ENCODE data around the gene DPYSL3.
"Not testable (repeated sequence)": the region's sequence is repeated elsewhere in the genome, so short reads cannot be mapped to it uniquely, and the experiment has no call there.

The DPYSL3 gene

DNA sequence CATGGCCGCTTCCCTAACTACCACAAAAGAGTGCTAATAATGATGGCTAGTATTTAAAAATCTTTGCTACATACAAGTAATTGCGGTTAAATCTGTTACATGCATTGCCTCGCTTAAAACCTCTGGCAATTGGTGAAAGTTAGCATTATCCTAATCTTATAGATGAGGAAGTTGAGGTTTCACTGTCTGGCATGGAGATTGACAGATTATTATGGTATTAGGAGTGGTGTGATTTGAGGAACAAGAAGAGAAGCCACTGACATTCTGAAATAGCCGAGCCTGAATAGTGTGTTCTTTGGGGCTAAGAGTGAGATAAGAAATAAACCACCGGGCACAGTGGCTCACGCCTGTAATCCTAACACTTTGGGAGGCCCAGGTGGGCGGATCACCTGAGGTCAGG is 45.3 kb upstream of the DPYSL3 start:
- H3K4me2 ChIP-seq (ENCODE audit: low read depth, low read length): no peak overlapping the region
- no peaks in the 10 kb centered on the region for H4K20me1 ChIP-seq (ENCODE audit: insufficient read depth, low read length)
- no peaks in the 10 kb centered on the region for H3F3A ChIP-seq (ENCODE audit: insufficient read depth, low read length)
- H3K9me3 ChIP-seq (replicated peaks; ENCODE audit: insufficient read depth, low read length): no peaks in the 10 kb centered on the region
- TF ChIP-seq EZH2 (optimal IDR thresholded peaks at IDR 0.05; ENCODE audit: low read depth, low read length) (no peak), EZH2phosphoT487 (IDR thresholded peaks at IDR 0.05; ENCODE audit: low read length) (no peak)
- H3K79me2 ChIP-seq (ENCODE audit: low read length): no peaks in the 10 kb centered on the region
- no peak overlapping the region for H3K27ac ChIP-seq (ENCODE audit: low read length)
- DNase-seq: no peak
- H3K36me3 ChIP-seq (replicated peaks; ENCODE audit: insufficient read depth, low read length): no peaks in the 10 kb centered on the region
- no peak overlapping the region for H3K4me3 ChIP-seq (ENCODE audit: low read length)
- no peaks in the 10 kb centered on the region for H3K4me1 ChIP-seq (ENCODE audit: low read length)
- H3K9ac ChIP-seq (ENCODE audit: low read length): no peak overlapping the region
- H3K9me2 ChIP-seq (replicated peaks; ENCODE audit: insufficient read depth, low read length): no peaks in the 10 kb centered on the region
- H3K27me3 ChIP-seq (replicated peaks; ENCODE audit: insufficient read depth, low read length): no peaks in the 10 kb centered on the region
- no peak overlapping the region for H2AFZ ChIP-seq (ENCODE audit: low read length)

- H4K20me1 ChIP-seq (ENCODE audit: insufficient read depth, low read length): no peaks in the 10 kb centered on the region
- H3K4me2 ChIP-seq (ENCODE audit: low read depth, low read length): no peak overlapping the region
- H3K9me3 ChIP-seq (replicated peaks; ENCODE audit: insufficient read depth, low read length): no peaks in the 10 kb centered on the region
- no peak overlapping the region for H2AFZ ChIP-seq (ENCODE audit: low read length)
- no peaks in the 10 kb centered on the region for H3K27me3 ChIP-seq (replicated peaks; ENCODE audit: insufficient read depth, low read length)
- no peak for TF ChIP-seq EZH2phosphoT487 (IDR thresholded peaks at IDR 0.05; ENCODE audit: low read length)
- TF ChIP-seq EZH2 (optimal IDR thresholded peaks at IDR 0.05; ENCODE audit: low read depth, low read length): no peak
- TF ChIP-seq, protein P1, sequence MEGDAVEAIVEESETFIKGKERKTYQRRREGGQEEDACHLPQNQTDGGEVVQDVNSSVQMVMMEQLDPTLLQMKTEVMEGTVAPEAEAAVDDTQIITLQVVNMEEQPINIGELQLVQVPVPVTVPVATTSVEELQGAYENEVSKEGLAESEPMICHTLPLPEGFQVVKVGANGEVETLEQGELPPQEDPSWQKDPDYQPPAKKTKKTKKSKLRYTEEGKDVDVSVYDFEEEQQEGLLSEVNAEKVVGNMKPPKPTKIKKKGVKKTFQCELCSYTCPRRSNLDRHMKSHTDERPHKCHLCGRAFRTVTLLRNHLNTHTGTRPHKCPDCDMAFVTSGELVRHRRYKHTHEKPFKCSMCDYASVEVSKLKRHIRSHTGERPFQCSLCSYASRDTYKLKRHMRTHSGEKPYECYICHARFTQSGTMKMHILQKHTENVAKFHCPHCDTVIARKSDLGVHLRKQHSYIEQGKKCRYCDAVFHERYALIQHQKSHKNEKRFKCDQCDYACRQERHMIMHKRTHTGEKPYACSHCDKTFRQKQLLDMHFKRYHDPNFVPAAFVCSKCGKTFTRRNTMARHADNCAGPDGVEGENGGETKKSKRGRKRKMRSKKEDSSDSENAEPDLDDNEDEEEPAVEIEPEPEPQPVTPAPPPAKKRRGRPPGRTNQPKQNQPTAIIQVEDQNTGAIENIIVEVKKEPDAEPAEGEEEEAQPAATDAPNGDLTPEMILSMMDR (IDR thresholded peaks at IDR 0.05; ENCODE audit: low read length): no peak
- no peaks in the 10 kb centered on the region for H3K9me2 ChIP-seq (replicated peaks; ENCODE audit: insufficient read depth, low read length)
- no peak overlapping the region for H3K9ac ChIP-seq (ENCODE audit: low read length)
- H3K36me3 ChIP-seq (replicated peaks; ENCODE audit: insufficient read depth, low read length): no peaks in the 10 kb centered on the region
- H3K79me2 ChIP-seq (ENCODE audit: low read length): no peaks in the 10 kb centered on the region
- DNase-seq: no peak
- no peak overlapping the region for H3K27ac ChIP-seq (ENCODE audit: low read length)
- H3K4me3 ChIP-seq (ENCODE audit: low read length): no peak overlapping the region
- no peaks in the 10 kb centered on the region for H3F3A ChIP-seq (ENCODE audit: insufficient read depth, low read length)
- no peaks in the 10 kb centered on the region for H3K4me1 ChIP-seq (ENCODE audit: low read length)
Measured at GRCh38 chr5:147554261-147554817, 44.5 kb upstream of the DPYSL3 start.

DNA sequence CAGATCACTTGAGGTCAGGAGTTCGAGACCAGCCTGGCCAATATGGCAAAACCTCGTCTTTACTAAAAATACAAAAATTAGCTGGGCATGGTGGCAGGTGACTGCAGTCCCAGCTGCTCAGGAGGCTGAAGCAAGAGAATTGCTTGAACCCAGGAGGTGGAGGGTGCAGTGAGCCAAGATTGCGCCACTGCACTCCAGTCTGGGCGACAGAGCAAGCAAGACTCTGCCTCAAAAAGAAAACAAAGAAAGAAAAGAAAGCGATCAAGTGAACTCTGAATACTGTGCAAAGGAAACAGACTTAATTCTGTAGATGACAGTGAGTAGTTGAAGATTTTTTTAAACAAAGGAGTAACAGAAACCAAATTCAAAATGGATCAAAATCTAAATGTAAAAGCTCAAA is 43.9 kb upstream of the DPYSL3 start:
- H3K9me3 ChIP-seq (replicated peaks; ENCODE audit: insufficient read depth, low read length); H3K79me2 ChIP-seq (ENCODE audit: low read length); DNase-seq; H3K4me3 ChIP-seq (ENCODE audit: low read length); H2AFZ ChIP-seq (ENCODE audit: low read length); H3K9me2 ChIP-seq (replicated peaks; ENCODE audit: insufficient read depth, low read length); H3K27ac ChIP-seq (ENCODE audit: low read length); H3K9ac ChIP-seq (ENCODE audit: low read length); H3K27me3 ChIP-seq (replicated peaks; ENCODE audit: insufficient read depth, low read length); H3K4me2 ChIP-seq (ENCODE audit: low read depth, low read length); H3K4me1 ChIP-seq (ENCODE audit: low read length); H3K36me3 ChIP-seq (replicated peaks; ENCODE audit: insufficient read depth, low read length); H4K20me1 ChIP-seq (ENCODE audit: insufficient read depth, low read length); H3F3A ChIP-seq (ENCODE audit: insufficient read depth, low read length): not testable (repeated sequence)

DNA sequence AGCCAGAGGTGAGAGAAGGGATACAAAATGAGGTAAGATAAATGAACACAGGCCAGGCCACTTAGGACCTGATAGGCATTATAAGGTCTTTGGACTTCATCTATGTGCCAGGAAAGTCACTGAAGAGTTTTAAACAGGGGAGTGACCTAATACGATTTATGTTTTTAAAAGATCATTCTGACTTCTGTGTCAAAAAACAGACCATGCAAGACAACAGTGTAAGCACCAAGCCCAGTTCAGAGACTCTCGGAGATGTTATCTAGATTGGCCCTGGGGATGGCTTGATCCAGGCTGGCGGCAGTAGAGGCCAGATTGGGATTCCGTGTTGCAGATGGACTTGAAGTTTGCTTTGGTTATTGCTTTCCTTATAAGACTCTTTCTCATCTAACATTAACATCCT is 43.0 kb upstream of the DPYSL3 start:
- no peaks in the 10 kb centered on the region for H3F3A ChIP-seq (ENCODE audit: insufficient read depth, low read length)
- H3K79me2 ChIP-seq (ENCODE audit: low read length): no peaks in the 10 kb centered on the region
- no peaks in the 10 kb centered on the region for H3K36me3 ChIP-seq (replicated peaks; ENCODE audit: insufficient read depth, low read length)
- no peaks in the 10 kb centered on the region for H3K4me1 ChIP-seq (ENCODE audit: low read length)
- no peaks in the 10 kb centered on the region for H3K9me2 ChIP-seq (replicated peaks; ENCODE audit: insufficient read depth, low read length)
- no peak overlapping the region for H3K4me3 ChIP-seq (ENCODE audit: low read length)
- H2AFZ ChIP-seq (ENCODE audit: low read length): no peak overlapping the region
- TF ChIP-seq, protein P1 (IDR thresholded peaks at IDR 0.05; ENCODE audit: low read length): no peak
- TF ChIP-seq EZH2 (optimal IDR thresholded peaks at IDR 0.05; ENCODE audit: low read depth, low read length): no peak
- no peak for TF ChIP-seq EZH2phosphoT487 (IDR thresholded peaks at IDR 0.05; ENCODE audit: low read length)
- no peak overlapping the region for H3K27ac ChIP-seq (ENCODE audit: low read length)
- DNase-seq: no peak
- no peaks in the 10 kb centered on the region for H4K20me1 ChIP-seq (ENCODE audit: insufficient read depth, low read length)
- H3K4me2 ChIP-seq (ENCODE audit: low read depth, low read length): no peak overlapping the region
- no peaks in the 10 kb centered on the region for H3K9me3 ChIP-seq (replicated peaks; ENCODE audit: insufficient read depth, low read length)
- no peaks in the 10 kb centered on the region for H3K27me3 ChIP-seq (replicated peaks; ENCODE audit: insufficient read depth, low read length)
- no peak overlapping the region for H3K9ac ChIP-seq (ENCODE audit: low read length)
